Right lobe of liver (tissue), 6 donors: Measurements from ENCODE around the gene KLHL21. TPM values are rescaled to one million over a fixed set of nuclear protein-coding genes. Genes with fewer than 3 reads are reported as not detected.

Source experiments
- ATAC-seq, 4 donors: fragments of 200-7000 bp; cut with Tn5 transposase; one replicate each; pipeline ENCODE4 v1.9.1; 2020; ENCODE audit warnings: mild to moderate bottlenecking in 4 of 4, moderate library complexity in 4 of 4
- DNase-seq, 3 donors: peaks; one replicate each; pipeline ENCODE4 v3.0.0-alpha.2; 2020
- H3K27ac ChIP-seq, 3 donors: fragments of 200-600 bp; one replicate each; pipeline ENCODE4 v1.8.0; 2022
- H3K27me3 ChIP-seq, 2 donors: fragments of 200-600 bp; one replicate each; pipeline ENCODE4 v1.8.0; 2022
- H3K36me3 ChIP-seq, 4 donors: fragments of 200-600 bp; sonication (generic) in 1 of 4; one replicate each; pipeline versions ENCODE4 v1.5.1 to v1.8.0; 2017 to 2022; ENCODE audit warnings: control low read depth in 1 of 4
- H3K4me1 ChIP-seq, 4 donors: fragments of 200-600 bp; sonication (generic) in 1 of 4; one replicate each; pipeline versions ENCODE4 v1.5.1 to v1.8.0; 2017 to 2022; ENCODE audit warnings: control low read depth in 1 of 4
- H3K4me3 ChIP-seq, 3 donors: fragments of 200-600 bp; one replicate each; pipeline ENCODE4 v1.8.0; 2022
- H3K9me3 ChIP-seq, 4 donors: fragments of 200-600 bp; sonication (generic) in 1 of 4; one replicate each; pipeline versions ENCODE4 v1.5.1 to v1.8.0; 2017 to 2022; ENCODE audit warnings: control low read depth in 1 of 4
- CTCF ChIP-seq, 4 donors: fragments of 200-600 bp in 3 of 4; fragments of 450-650 bp in 1 of 4; IDR thresholded peaks; one replicate each; pipeline versions ENCODE4 v1.5.1 to v1.8.0; 2016 to 2022; ENCODE audit warnings: antibody characterized with exemption in 4 of 4, mild to moderate bottlenecking in 2 of 4
- POLR2A ChIP-seq: fragments of 450-650 bp; IDR thresholded peaks from one replicate; pipeline ENCODE4 v1.6.1; 2017; ENCODE audit warnings: antibody characterized with exemption, mild to moderate bottlenecking
- WGBS: methylation state at CpG from one replicate; pipeline ENCODE4 v1.1.6; 2018; ENCODE audit warnings: low coverage, low lambda C conversion rate; ENCODE audit not compliant: insufficient coverage; ENCODE audit errors: missing lambda C conversion rate; 5-methylcytosine and 5-hydroxymethylcytosine counted together
- intact Hi-C, 2 donors: fragments of 100-400 bp; cut with DNase I; formaldehyde crosslinking; loops; one replicate each; pipeline versions ENCODE4 v1.11.2 to v1.14.1; 2022
- total RNA-seq, 6 experiments: library from RNA; depleted of rRNA in 2 of 6; stranded (reverse); fragments of >200 nt in 2 of 6; fragmentation: NEBNext Ultra II Directional in 3 of 6; extraction: Animal tissue kit (Norgen Biotek cat#: 25700) in 3 of 6; gene quantifications; one replicate each; pipeline versions ENCODE4 v1.1.0 to v1.2.4, GENCODE V29; 2016 to 2023
- donor health status: DM: no; HTN: yes; CAD: no.
- donor health status: DM: no; HTN: no; CAD: no.
- donor health status: DM: no; HTN: no; CAD: no.
- donor health status: DM: no; HTN: yes; CAD: no.
- donor health status: DM: no; HTN: yes; CAD: no.

Gene KLHL21
- total RNA-seq, 6 experiments from 2014 or later, result 12.1 to 24.6 (median 20.0) TPM

GRCh38 chr1:6597777-6598131 is 4.9 kb downstream of the KLHL21 start:
- DNase-seq (no peak), ATAC-seq (no peak)
- no peaks in the 10 kb centered on the region for H3K9me3 ChIP-seq
- no peak for TF ChIP-seq POLR2A
- no peak for TF ChIP-seq CTCF (IDR thresholded peaks at IDR 0.05)
- H3K27ac ChIP-seq, result no peak overlapping the region
- intact Hi-C loops, result no loop called here
- peaks cover 0 to 67% (median 38%) of the 10 kb centered on the region in 4 donors for H3K36me3 ChIP-seq
- no peaks in the 10 kb centered on the region for H3K27me3 ChIP-seq
- H3K4me3 ChIP-seq, result no peak overlapping the region
- H3K4me1 ChIP-seq, result peaks cover 0 to 44% (median 10%) of the 10 kb centered on the region in 4 donors
- WGBS, result no CpG with 5 or more reads among the region's 6 CpGs

DNA sequence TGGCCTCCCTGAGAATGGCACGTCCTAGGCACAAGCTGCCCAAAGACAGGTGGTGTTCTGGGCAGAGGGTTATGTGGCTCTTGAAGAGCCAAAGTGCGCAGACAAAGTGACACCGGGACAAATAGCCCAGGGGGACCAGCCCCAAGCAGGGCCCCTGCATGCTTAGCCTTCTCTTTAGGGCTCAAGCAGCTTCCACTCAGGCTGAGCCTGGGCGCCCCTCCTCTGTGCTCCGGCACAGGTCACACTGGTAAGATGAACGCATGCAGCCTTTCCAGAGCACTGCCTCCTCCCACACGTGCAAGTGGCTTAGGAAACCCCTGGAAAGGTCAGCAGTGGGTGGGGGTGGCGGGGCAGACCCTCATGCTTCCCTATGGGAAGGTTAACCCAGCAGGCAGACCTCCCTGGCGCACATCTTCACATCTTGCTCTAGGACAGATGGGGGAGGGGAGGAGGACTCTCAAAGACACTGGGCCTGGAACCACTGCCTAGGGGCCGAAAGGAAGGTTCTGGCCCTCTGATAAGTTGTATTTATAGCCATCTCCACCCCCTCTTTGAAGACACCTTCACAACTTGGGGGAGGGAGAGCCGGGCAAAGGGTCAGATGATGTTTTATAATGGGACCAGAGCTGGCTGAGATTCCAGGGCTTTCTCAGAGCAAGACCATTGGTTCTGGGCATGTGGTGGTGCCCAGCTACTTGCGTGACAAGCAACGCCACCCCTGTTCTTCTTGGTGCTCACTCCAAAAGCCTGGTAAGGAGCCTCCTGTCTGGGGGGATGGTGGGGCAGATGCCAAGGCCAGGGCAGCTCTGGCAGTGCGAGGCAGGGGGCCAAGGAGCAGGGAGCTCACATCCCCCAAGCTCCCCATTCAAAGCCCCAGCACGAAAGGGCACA is 5.5 kb downstream of the KLHL21 start:
- Histone ChIP-seq H3K4me1 (peaks cover 0 to 44% (median 10%) of the 10 kb centered on the region in 4 donors), H3K27me3 (no peaks in the 10 kb centered on the region), H3K4me3 (no peak overlapping the region), H3K9me3 (no peaks in the 10 kb centered on the region), H3K36me3 (peaks cover 0 to 73% (median 43%) of the 10 kb centered on the region in 4 donors), H3K27ac (no peak overlapping the region)
- no peak for ATAC-seq
- no peak for DNase-seq
- intact Hi-C loops, result no loop called here
- TF ChIP-seq CTCF (IDR thresholded peaks at IDR 0.05) (no peak), POLR2A (no peak)
- WGBS, result no CpG with 5 or more reads among the region's 15 CpGs

- WGBS, result 58% methylated on average over 7 of the region's 7 CpGs
- no peak overlapping the region for H3K4me3 ChIP-seq
- DNase-seq (no peak), ATAC-seq (no peak)
- no peak overlapping the region for H3K27ac ChIP-seq
- H3K9me3 ChIP-seq, result no peaks in the 10 kb centered on the region
- intact Hi-C loops, result no loop called here
- no peaks in the 10 kb centered on the region for H3K27me3 ChIP-seq
- peaks cover 0 to 44% (median 10%) of the 10 kb centered on the region in 4 donors for H3K4me1 ChIP-seq
- H3K36me3 ChIP-seq, result peaks cover 0 to 80% (median 46%) of the 10 kb centered on the region in 4 donors
- TF ChIP-seq POLR2A, result no peak
- no peak for TF ChIP-seq CTCF (IDR thresholded peaks at IDR 0.05)
Measured at GRCh38 chr1:6596351-6596750, 6.3 kb downstream of the KLHL21 start.

GRCh38 chr1:6594977-6595740 is 7.5 kb downstream of the KLHL21 start:
- Histone ChIP-seq H3K4me3 (no peak overlapping the region), H3K9me3 (no peaks in the 10 kb centered on the region), H3K36me3 (peaks cover 0 to 90% (median 48%) of the 10 kb centered on the region in 4 donors), H3K4me1 (peaks cover 0 to 40% (median 10%) of the 10 kb centered on the region in 4 donors), H3K27ac (no peak overlapping the region), H3K27me3 (no peaks in the 10 kb centered on the region)
- no peak for ATAC-seq
- no peak for DNase-seq
- no peak for TF ChIP-seq POLR2A
- TF ChIP-seq CTCF (IDR thresholded peaks at IDR 0.05), result no peak
- 77% methylated on average over 10 of the region's 11 CpGs for WGBS
- intact Hi-C loops, result no loop called here
